ENCODE measurements around the gene FASTKD1.

FASTKD1 gene

DNA sequence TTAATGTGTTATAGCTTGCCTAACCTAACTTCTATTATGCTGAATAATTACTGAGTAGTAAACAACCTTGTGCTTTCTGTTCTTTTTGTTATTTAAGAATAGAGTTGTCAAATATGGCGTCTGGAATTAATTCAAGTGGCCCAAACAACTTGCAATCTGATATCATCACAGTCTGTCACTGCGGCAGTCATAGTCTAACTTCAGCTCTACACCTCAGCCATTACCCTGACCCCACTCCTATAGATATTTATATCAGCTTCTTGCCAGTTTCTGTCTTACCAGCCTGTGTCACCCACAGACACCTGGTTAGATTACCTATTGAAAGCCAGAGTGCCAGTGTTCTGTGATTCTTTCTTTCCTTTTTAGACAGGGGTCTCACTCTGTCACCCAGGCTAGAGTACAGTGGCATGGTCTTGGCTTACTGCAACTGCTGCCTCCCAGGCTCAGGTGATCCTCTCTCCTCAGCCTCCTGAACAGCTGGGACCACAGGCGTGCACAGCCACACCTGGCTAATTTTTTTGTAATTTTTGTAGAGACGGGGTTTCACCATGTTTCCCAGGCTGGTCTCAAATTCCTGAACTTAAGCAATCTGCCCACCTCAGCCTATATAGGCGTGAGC lies 78.2 kb downstream of the FASTKD1 start:
- no peak overlapping the region for H3K4me2 ChIP-seq (ENCODE audit: low read depth, low read length, poor library complexity, severe bottlenecking)

DNA sequence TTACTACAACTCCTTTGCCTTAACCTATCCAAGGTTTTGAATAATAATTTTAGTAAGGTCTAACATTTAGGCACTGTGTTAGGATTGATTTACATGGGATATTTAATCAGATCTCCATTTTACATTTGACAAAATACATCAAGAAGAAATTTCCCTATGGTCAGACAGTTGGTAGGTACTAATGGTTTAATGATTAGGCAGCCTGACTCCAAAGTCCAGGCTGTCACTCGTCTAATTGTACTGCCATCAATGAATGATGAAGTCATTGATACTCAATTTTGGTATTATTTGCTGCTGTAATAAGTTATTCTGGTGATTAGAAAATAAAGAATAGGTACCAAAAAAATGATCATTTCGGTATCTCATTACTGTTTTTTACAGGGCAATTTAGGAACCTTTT lies 80.3 kb downstream of the FASTKD1 start:
- Histone ChIP-seq H2AFZ (ENCODE audit: low read length) (no peak overlapping the region), H3K4me2 (ENCODE audit: low read depth, low read length, poor library complexity, severe bottlenecking) (no peak overlapping the region), H3K79me2 (ENCODE audit: insufficient read depth, low read length) (no peaks in the 10 kb centered on the region)

More for the DNA sequence above, 78.2 kb downstream of the FASTKD1 start:
- H3K9ac ChIP-seq (ENCODE audit: low read depth, low read length, poor library complexity, severe bottlenecking): no peak overlapping the region
- no peak for TF ChIP-seq CTCF (conservative IDR thresholded peaks at IDR 0.05; ENCODE audit: low read length)
- no peak for TF ChIP-seq EZH2phosphoT487 (IDR thresholded peaks at IDR 0.05; ENCODE audit: borderline replicate concordance)
- no peak overlapping the region for H2AFZ ChIP-seq (ENCODE audit: low read length)
- no peaks in the 10 kb centered on the region for H3K27me3 ChIP-seq (ENCODE audit: insufficient read depth, low read length, poor library complexity, severe bottlenecking)
- H4K20me1 ChIP-seq (ENCODE audit: insufficient read depth, low read length, poor library complexity, severe bottlenecking): no peaks in the 10 kb centered on the region
- H3K36me3 ChIP-seq (ENCODE audit: insufficient read depth, low read length): no peaks in the 10 kb centered on the region
- no peaks in the 10 kb centered on the region for H3K4me1 ChIP-seq (ENCODE audit: insufficient read depth, low read length, poor library complexity, severe bottlenecking)
- H3K79me2 ChIP-seq (ENCODE audit: insufficient read depth, low read length): no peaks in the 10 kb centered on the region
- no peaks in the 10 kb centered on the region for H3K9me3 ChIP-seq (ENCODE audit: insufficient read depth, low read depth, low read length)
- H3K4me3 ChIP-seq (ENCODE audit: low read length, poor library complexity, severe bottlenecking): no peak overlapping the region
- H3K9me2 ChIP-seq (replicated peaks; ENCODE audit: low read depth, low read length): no peaks in the 10 kb centered on the region
- H3F3A ChIP-seq (ENCODE audit: low read depth): no peaks in the 10 kb centered on the region

GRCh38 chr2:169491378-169491777 lies 82.3 kb downstream of the FASTKD1 start:
- no peak for TF ChIP-seq EZH2phosphoT487 (IDR thresholded peaks at IDR 0.05; ENCODE audit: borderline replicate concordance)
- no peak for TF ChIP-seq CTCF (conservative IDR thresholded peaks at IDR 0.05; ENCODE audit: low read length)
- no peaks in the 10 kb centered on the region for H3K9me3 ChIP-seq (ENCODE audit: insufficient read depth, low read depth, low read length)

More for the DNA sequence above, 80.3 kb downstream of the FASTKD1 start:
- Histone ChIP-seq H4K20me1 (ENCODE audit: insufficient read depth, low read length, poor library complexity, severe bottlenecking) (no peaks in the 10 kb centered on the region), H3F3A (ENCODE audit: low read depth) (no peaks in the 10 kb centered on the region), H3K4me1 (ENCODE audit: insufficient read depth, low read length, poor library complexity, severe bottlenecking) (no peaks in the 10 kb centered on the region), H3K36me3 (ENCODE audit: insufficient read depth, low read length) (no peaks in the 10 kb centered on the region), H3K4me3 (ENCODE audit: low read length, poor library complexity, severe bottlenecking) (no peak overlapping the region), H3K9ac (ENCODE audit: low read depth, low read length, poor library complexity, severe bottlenecking) (no peak overlapping the region), H3K9me3 (ENCODE audit: insufficient read depth, low read depth, low read length) (no peaks in the 10 kb centered on the region), H3K9me2 (replicated peaks; ENCODE audit: low read depth, low read length) (no peaks in the 10 kb centered on the region), H3K27me3 (ENCODE audit: insufficient read depth, low read length, poor library complexity, severe bottlenecking) (no peaks in the 10 kb centered on the region)
- TF ChIP-seq CTCF (conservative IDR thresholded peaks at IDR 0.05; ENCODE audit: low read length) (no peak), EZH2phosphoT487 (IDR thresholded peaks at IDR 0.05; ENCODE audit: borderline replicate concordance) (no peak)

More at GRCh38 chr2:169491378-169491777, 82.3 kb downstream of the FASTKD1 start:
- Histone ChIP-seq H3K27me3 (ENCODE audit: insufficient read depth, low read length, poor library complexity, severe bottlenecking) (no peaks in the 10 kb centered on the region), H3K4me3 (ENCODE audit: low read length, poor library complexity, severe bottlenecking) (no peak overlapping the region), H3K9ac (ENCODE audit: low read depth, low read length, poor library complexity, severe bottlenecking) (no peak overlapping the region), H4K20me1 (ENCODE audit: insufficient read depth, low read length, poor library complexity, severe bottlenecking) (no peaks in the 10 kb centered on the region), H3K79me2 (ENCODE audit: insufficient read depth, low read length) (no peaks in the 10 kb centered on the region), H3K4me2 (ENCODE audit: low read depth, low read length, poor library complexity, severe bottlenecking) (no peak overlapping the region), H3K36me3 (ENCODE audit: insufficient read depth, low read length) (no peaks in the 10 kb centered on the region), H3F3A (ENCODE audit: low read depth) (no peaks in the 10 kb centered on the region), H3K9me2 (replicated peaks; ENCODE audit: low read depth, low read length) (no peaks in the 10 kb centered on the region), H2AFZ (ENCODE audit: low read length) (no peak overlapping the region), H3K4me1 (ENCODE audit: insufficient read depth, low read length, poor library complexity, severe bottlenecking) (no peaks in the 10 kb centered on the region)
